HEK293T (cell line): ENCODE results near the gene TBCK.

Experiments used
- CTCF ChIA-PET: fragments of 350-600 bp; formaldehyde crosslinking; extraction: SDS; loops from one replicate; lab custom pipeline; 2021; ENCODE audit warnings: antibody characterized with exemption, inconsistent platforms; lab: Yijun Ruan, JAX
- POLR2A ChIA-PET: fragments of 350-600 bp; formaldehyde crosslinking; extraction: SDS; loops from one replicate; lab custom pipeline; 2020; ENCODE audit warnings: antibody characterized with exemption, inconsistent platforms; lab: Yijun Ruan, JAX
- DNase-seq: peaks from one replicate; pipeline ENCODE4 v3.0.0; 2012; ENCODE audit warnings: mixed read lengths; ENCODE audit errors: extremely low spot score
- ARNT ChIP-seq: fragments of 450-650 bp; IDR thresholded peaks from 2 replicates; pipeline ENCODE4 v1.6.1; 2017; ENCODE audit warnings: mild to moderate bottlenecking
- BHLHE40 ChIP-seq: fragments of 450-650 bp; IDR thresholded peaks from 2 replicates; pipeline ENCODE4 v1.6.1; 2016; ENCODE audit warnings: mild to moderate bottlenecking, moderate library complexity, borderline replicate concordance
- CTBP1 ChIP-seq: fragments of 450-650 bp; IDR thresholded peaks from 2 replicates; pipeline ENCODE4 v1.6.1; 2016; ENCODE audit warnings: borderline replicate concordance
- ELF4 ChIP-seq: fragments of 450-650 bp; IDR thresholded peaks from 2 replicates; pipeline ENCODE4 v1.6.1; 2017; ENCODE audit warnings: antibody characterized with exemption
- FOXA1 ChIP-seq: fragments of 450-650 bp; IDR thresholded peaks from 2 replicates; pipeline ENCODE4 v1.6.1; 2016; ENCODE audit warnings: mild to moderate bottlenecking
- FOXK2 ChIP-seq: fragments of 450-650 bp; IDR thresholded peaks from 2 replicates; pipeline ENCODE4 v1.6.1; 2016; ENCODE audit warnings: mild to moderate bottlenecking
- FOXM1 ChIP-seq: fragments of 450-650 bp; IDR thresholded peaks from 2 replicates; pipeline ENCODE4 v1.6.1; 2017; ENCODE audit warnings: mild to moderate bottlenecking, borderline replicate concordance
- HDGF ChIP-seq: fragments of 450-650 bp; IDR thresholded peaks from 2 replicates; pipeline ENCODE4 v1.6.1; 2017; ENCODE audit warnings: antibody characterized with exemption, borderline replicate concordance
- L3MBTL2 ChIP-seq: fragments of 450-650 bp; conservative IDR thresholded peaks from 2 replicates; pipeline ENCODE4 v1.6.1; 2016; ENCODE audit warnings: mild to moderate bottlenecking
- LEF1 ChIP-seq: fragments of 450-650 bp; IDR thresholded peaks from 2 replicates; pipeline ENCODE4 v1.6.1; 2017; ENCODE audit warnings: mild to moderate bottlenecking, borderline replicate concordance
- NFRKB ChIP-seq: fragments of 450-650 bp; IDR thresholded peaks from 2 replicates; pipeline ENCODE4 v1.6.1; 2016; ENCODE audit warnings: mild to moderate bottlenecking, moderate library complexity
- SP1 ChIP-seq: fragments of 450-650 bp; IDR thresholded peaks from 2 replicates; pipeline ENCODE4 v1.6.1; 2017
- SUZ12 ChIP-seq: fragments of 450-650 bp; IDR thresholded peaks from 2 replicates; pipeline ENCODE4 v1.6.1; 2016; ENCODE audit warnings: mild to moderate bottlenecking
- TARDBP ChIP-seq: fragments of 450-650 bp; IDR thresholded peaks from 2 replicates; pipeline ENCODE4 v1.6.1; 2016
- ZNF384 ChIP-seq: fragments of 450-650 bp; IDR thresholded peaks from 2 replicates; pipeline ENCODE4 v1.6.1; 2016
- TF ChIP-seq, protein P1 (sequence below): fragments of 450-650 bp; IDR thresholded peaks from 2 replicates; pipeline ENCODE4 v1.6.1; 2016

TBCK gene

DNA sequence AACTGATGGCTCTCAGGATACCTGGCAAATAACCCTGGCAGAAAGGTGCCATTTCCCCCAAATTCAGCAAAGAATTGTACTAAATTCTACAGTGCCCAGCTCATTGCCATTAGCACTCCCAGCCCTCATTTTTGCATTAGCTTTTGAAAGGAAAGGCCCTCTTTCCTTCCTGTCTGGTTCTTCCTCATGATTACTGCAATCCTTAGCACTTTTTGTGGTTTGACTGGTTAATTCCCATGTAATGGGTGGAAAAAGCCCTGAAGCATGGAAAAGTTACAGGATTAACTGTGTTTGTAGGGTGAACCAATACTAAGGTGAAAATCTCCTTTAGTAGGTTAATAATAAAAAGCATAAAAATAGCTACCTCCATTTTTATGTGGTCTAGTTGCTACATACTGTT lies 281.3 kb downstream of the TBCK start:
- CTCF ChIA-PET, result no interaction called here
- TF ChIP-seq FOXA1 (no peak), ARNT (no peak)
- DNase-seq, result no peak
- POLR2A ChIA-PET, result no interaction called here

DNA sequence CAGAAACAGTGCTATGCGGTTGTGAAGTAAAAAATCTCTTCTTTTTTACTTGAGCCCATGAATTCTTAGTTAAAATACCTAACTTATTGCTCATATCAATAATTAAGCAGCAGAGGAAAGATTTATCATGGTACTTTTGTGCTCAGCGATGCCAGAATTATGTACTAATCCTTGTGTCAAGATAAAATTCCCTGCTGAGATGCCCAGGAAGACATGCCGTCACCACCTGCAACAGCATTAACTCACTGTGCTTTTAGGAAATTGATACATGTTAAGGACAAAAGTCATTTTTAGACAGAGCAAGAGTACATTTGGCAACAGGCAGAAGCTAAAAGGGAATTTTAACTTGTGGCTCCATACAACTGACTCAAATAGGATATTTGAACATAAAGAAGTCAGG lies 281.8 kb downstream of the TBCK start:
- no peak for DNase-seq
- TF ChIP-seq FOXM1 (no peak), FOXA1 (no peak), SUZ12 (no peak), ARNT (no peak), FOXK2 (no peak), CTBP1 (no peak), HDGF (no peak), ZNF384 (no peak), SP1 (no peak), ELF4 (no peak), NFRKB (no peak), BHLHE40 (no peak)
- TF ChIP-seq, protein P1, sequence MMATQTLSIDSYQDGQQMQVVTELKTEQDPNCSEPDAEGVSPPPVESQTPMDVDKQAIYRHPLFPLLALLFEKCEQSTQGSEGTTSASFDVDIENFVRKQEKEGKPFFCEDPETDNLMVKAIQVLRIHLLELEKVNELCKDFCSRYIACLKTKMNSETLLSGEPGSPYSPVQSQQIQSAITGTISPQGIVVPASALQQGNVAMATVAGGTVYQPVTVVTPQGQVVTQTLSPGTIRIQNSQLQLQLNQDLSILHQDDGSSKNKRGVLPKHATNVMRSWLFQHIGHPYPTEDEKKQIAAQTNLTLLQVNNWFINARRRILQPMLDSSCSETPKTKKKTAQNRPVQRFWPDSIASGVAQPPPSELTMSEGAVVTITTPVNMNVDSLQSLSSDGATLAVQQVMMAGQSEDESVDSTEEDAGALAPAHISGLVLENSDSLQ, result no peak
- POLR2A ChIA-PET, result no interaction called here
- CTCF ChIA-PET, result no interaction called here

DNA sequence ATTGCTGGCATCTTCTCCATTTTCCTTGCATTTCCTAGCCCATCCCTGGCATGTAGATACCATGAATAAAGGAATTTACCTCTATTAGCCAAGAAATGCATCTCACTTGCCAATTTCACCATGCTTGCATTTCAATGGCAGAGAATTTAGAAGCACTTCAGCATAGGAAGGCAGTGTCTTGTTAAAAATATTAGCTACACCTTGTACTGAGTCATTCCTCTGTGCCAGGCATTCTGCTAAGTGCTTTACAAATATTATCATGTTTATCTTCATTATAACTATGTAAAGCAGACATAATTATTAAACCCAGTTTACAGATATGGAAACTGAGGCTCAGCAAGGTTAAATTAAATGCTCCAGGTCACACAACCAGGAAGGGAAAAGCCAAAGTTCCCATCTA lies 282.5 kb downstream of the TBCK start:
- ChIA-PET CTCF (no interaction called here), POLR2A (no interaction called here)
- no peak for DNase-seq
- TF ChIP-seq FOXA1 (no peak), L3MBTL2 (no peak), NFRKB (no peak), HDGF (no peak), BHLHE40 (no peak), TARDBP (no peak), FOXM1 (no peak), ELF4 (no peak), CTBP1 (no peak), ZNF384 (no peak), LEF1 (no peak), SUZ12 (no peak), SP1 (no peak), ARNT (no peak), FOXK2 (no peak)
- TF ChIP-seq, protein P1, result no peak

DNA sequence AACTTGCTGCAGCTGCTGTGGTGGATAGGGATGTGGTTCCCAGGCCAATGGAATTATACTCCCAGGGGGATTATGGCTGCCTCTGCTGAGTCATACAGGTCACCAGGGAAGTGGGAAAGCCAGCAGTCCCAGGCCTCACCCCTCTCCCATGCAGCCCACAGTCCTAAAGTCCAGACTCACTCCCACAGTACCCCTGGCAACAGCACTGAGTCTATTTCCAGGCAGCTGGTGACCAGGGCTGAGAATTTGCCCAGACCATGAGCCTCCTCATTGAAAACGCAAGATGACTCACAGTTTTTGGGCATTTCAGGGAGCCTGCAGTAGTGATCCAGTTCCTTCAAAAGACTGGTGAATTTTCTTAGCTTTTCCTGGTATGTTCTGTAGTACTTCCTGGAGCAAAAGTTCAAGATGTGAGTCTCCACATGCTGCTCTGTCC lies 283.1 kb downstream of the TBCK start:
- no peak for DNase-seq
- POLR2A ChIA-PET, result no interaction called here
- TF ChIP-seq TARDBP (no peak), L3MBTL2 (no peak), SP1 (no peak), SUZ12 (no peak), FOXK2 (no peak), BHLHE40 (no peak), FOXA1 (no peak), ZNF384 (no peak), LEF1 (no peak), NFRKB (no peak), ELF4 (no peak), HDGF (no peak), CTBP1 (no peak), ARNT (no peak)
- TF ChIP-seq, protein P1, result no peak
- CTCF ChIA-PET, result no interaction called here

DNA sequence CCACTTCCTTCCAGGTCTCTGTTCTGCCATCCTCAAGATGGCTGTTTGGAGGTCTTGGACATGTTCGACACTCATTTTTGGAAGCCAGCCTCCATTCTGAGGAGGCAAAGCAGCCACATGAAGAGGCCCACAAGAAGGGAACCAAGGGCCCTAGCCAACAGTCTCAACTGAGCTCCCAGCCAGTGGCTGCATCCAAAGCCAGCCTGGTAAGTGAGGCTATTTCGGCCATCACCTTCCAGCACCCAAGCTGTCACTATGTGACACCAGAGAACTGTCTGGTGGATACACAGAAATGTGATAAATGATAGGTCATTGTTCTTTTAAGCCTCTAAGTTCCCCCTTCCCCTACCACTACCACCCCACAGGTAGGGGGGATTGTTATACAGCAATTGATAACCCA lies 293.6 kb downstream of the TBCK start:
- no peak for TF ChIP-seq FOXM1
- no peak for TF ChIP-seq BHLHE40
- no peak for TF ChIP-seq FOXA1
- no peak for TF ChIP-seq LEF1
- TF ChIP-seq TARDBP, result no peak
- TF ChIP-seq ZNF384, result no peak
- no peak for TF ChIP-seq CTBP1
- TF ChIP-seq SP1, result no peak
- TF ChIP-seq ARNT, result no peak
- TF ChIP-seq HDGF, result no peak
- TF ChIP-seq NFRKB, result no peak
- no peak for TF ChIP-seq ELF4
- TF ChIP-seq, protein P1, result no peak
- TF ChIP-seq L3MBTL2, result no peak
- TF ChIP-seq SUZ12, result no peak
- no peak for TF ChIP-seq FOXK2
- ChIA-PET CTCF (no interaction called here), POLR2A (no interaction called here)
- DNase-seq, result no peak

DNA sequence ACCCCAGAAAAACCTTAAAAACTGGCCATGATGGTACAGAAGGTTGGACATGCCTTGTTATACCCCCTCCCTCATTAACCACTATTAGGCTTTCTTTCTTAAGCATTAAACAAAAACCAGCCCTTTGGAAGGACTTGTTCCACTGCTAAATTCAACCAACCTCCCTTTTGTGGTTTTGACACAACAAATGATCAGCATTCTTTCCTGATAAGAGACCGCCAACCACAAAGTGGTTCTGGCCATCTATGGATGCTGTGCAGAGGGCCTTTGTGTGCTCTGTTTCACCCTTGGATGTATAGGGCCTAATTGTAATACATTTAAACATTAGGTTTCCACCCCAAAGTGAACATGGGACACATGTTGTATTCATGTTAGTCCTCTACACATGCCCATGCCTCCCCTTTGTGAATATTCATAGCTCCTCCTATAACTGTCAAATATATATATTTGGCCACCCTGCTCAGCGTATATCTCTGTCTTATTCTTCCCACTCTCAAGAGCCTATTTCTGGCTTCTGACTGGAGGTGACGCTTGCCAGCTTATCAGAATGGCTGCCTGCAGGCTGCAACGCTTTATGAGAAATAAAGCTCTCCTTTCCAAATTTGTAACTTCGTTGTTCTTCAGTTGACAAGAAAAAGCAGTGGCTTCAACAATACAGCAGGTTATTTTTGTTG lies 294.1 kb downstream of the TBCK start:
- ChIA-PET POLR2A (no interaction called here), CTCF (no interaction called here)
- TF ChIP-seq ELF4 (no peak), HDGF (no peak), LEF1 (no peak), CTBP1 (no peak), FOXK2 (no peak), ARNT (no peak), SUZ12 (no peak), NFRKB (no peak), BHLHE40 (no peak), SP1 (no peak), L3MBTL2 (no peak), FOXA1 (no peak), FOXM1 (no peak), ZNF384 (no peak), TARDBP (no peak)
- TF ChIP-seq, protein P1, result no peak
- no peak for DNase-seq
